SH-SY5Y (cell line): ENCODE data around the gene CXCL10.

ENCODE experiments used
- GATA2 ChIP-seq: IDR thresholded peaks from 2 replicates; pipeline ENCODE4 v1.6.1; 2011; ENCODE audit warnings: mild to moderate bottlenecking, low read depth, low read length
- GATA3 ChIP-seq: IDR thresholded peaks from 2 replicates; pipeline ENCODE4 v1.6.1; 2011; ENCODE audit warnings: low read depth, mild to moderate bottlenecking, low read length, moderate library complexity

GRCh38 chr4:76022031-76022430, 1.3 kb downstream of the CXCL10 start:
- TF ChIP-seq GATA2 (no peak), GATA3 (no peak)
